ENCODE data around the gene PGGT1B. TPM values are rescaled to one million over a fixed set of nuclear protein-coding genes. Genes with fewer than 3 reads are reported as not detected.

Gene PGGT1B
- total RNA-seq, 1 experiment from 2014 or later = 37.7 TPM

DNA sequence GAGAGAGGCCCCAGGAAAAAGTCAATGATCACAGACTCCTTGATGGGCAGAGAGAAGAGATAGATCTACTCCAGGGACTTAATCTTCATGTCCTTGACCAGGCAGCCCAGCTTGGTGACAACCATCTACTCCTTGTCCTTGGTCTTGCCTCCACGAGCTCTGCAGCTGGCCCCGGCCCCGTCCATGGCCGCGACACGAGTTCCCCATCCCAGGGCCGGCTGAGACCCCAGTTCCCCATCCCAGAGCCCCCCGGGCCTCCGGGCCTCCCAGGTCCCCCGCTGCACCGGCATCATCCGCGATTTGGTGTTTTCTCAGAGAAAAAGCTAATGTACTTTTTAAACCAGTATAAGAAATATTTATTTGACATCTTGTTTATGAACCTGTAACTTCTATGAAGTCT is 2.5 kb upstream of the PGGT1B start:
- H3K4me1 ChIP-seq (ENCODE audit: control insufficient read depth, insufficient read depth, low read length) = peaks cover 19% of the 10 kb centered on the region
- no peaks in the 10 kb centered on the region; the same call in 1 of the 2 replicates for H3K9me3 ChIP-seq (ENCODE audit: control insufficient read depth, insufficient read depth, low read depth, low read length)
- DNase-seq (ENCODE audit: low read depth, low spot score) (no peak), ATAC-seq (no peak)
- H3K4me3 ChIP-seq (ENCODE audit: low read depth in 2 of 2, low read length in 2 of 2) = no peak overlapping the region
- intact Hi-C loops (cut with micrococcal nuclease; ENCODE audit: unreplicated experiment) = no loop called here
- CTCF ChIA-PET = no interaction called here
- H3K27ac ChIP-seq (ENCODE audit: low read length) = no peak overlapping the region
- no TSS peak for BruUV-seq (replicated peaks)
- H3K36me3 ChIP-seq (ENCODE audit: control insufficient read depth, insufficient read depth, low read length) = no peaks in the 10 kb centered on the region; the same call in 1 of the 2 replicates
- TF ChIP-seq SIN3A (IDR thresholded peaks at IDR 0.05; ENCODE audit: borderline replicate concordance, insufficient read depth, low read depth, low read length) (no peak), TCF7L2 (IDR thresholded peaks at IDR 0.05; ENCODE audit: low read depth, low read length) (no peak), POLR2AphosphoS5 (IDR thresholded peaks at IDR 0.05; ENCODE audit: low read depth, low read length) (no peak)
- TF ChIP-seq, protein P1, sequence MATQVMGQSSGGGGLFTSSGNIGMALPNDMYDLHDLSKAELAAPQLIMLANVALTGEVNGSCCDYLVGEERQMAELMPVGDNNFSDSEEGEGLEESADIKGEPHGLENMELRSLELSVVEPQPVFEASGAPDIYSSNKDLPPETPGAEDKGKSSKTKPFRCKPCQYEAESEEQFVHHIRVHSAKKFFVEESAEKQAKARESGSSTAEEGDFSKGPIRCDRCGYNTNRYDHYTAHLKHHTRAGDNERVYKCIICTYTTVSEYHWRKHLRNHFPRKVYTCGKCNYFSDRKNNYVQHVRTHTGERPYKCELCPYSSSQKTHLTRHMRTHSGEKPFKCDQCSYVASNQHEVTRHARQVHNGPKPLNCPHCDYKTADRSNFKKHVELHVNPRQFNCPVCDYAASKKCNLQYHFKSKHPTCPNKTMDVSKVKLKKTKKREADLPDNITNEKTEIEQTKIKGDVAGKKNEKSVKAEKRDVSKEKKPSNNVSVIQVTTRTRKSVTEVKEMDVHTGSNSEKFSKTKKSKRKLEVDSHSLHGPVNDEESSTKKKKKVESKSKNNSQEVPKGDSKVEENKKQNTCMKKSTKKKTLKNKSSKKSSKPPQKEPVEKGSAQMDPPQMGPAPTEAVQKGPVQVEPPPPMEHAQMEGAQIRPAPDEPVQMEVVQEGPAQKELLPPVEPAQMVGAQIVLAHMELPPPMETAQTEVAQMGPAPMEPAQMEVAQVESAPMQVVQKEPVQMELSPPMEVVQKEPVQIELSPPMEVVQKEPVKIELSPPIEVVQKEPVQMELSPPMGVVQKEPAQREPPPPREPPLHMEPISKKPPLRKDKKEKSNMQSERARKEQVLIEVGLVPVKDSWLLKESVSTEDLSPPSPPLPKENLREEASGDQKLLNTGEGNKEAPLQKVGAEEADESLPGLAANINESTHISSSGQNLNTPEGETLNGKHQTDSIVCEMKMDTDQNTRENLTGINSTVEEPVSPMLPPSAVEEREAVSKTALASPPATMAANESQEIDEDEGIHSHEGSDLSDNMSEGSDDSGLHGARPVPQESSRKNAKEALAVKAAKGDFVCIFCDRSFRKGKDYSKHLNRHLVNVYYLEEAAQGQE (IDR thresholded peaks at IDR 0.05; ENCODE audit: insufficient read depth in 1 of 2, low read depth in 2 of 2, low read length in 1 of 2) = no peak
- TF ChIP-seq, protein P2, sequence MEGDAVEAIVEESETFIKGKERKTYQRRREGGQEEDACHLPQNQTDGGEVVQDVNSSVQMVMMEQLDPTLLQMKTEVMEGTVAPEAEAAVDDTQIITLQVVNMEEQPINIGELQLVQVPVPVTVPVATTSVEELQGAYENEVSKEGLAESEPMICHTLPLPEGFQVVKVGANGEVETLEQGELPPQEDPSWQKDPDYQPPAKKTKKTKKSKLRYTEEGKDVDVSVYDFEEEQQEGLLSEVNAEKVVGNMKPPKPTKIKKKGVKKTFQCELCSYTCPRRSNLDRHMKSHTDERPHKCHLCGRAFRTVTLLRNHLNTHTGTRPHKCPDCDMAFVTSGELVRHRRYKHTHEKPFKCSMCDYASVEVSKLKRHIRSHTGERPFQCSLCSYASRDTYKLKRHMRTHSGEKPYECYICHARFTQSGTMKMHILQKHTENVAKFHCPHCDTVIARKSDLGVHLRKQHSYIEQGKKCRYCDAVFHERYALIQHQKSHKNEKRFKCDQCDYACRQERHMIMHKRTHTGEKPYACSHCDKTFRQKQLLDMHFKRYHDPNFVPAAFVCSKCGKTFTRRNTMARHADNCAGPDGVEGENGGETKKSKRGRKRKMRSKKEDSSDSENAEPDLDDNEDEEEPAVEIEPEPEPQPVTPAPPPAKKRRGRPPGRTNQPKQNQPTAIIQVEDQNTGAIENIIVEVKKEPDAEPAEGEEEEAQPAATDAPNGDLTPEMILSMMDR (IDR thresholded peaks at IDR 0.05) = no peak
- POLR2A ChIA-PET = no interaction called here
- in situ Hi-C loops (cut with HindIII; ENCODE audit: low pct_unique_long_range_greater_than_20kb, low sequenced_read_pairs) = no loop called here
- no peaks in the 10 kb centered on the region for H3K27me3 ChIP-seq (ENCODE audit: control insufficient read depth, insufficient read depth, low read length)

DNA sequence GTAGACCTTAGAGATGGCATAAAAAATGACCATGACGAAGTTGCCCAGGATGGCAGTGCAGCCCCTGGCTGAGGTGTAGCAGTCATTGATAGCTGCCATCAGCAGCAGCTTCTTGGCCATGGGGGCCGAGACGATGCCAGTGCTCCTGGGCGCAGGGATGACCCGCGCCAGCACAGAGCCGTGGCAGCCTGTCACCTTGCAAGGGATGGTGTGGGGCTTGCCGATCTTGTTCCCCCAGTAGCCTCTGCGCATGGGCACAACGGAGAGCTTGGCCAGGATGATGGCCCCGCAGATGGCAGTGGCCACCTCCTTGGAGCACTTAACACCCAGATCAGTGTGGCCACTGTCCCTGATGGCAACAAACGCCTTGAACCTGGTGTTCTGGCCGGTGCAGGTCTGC is 2.1 kb upstream of the PGGT1B start:
- no peak for ATAC-seq
- H3K27me3 ChIP-seq (ENCODE audit: control insufficient read depth, insufficient read depth, low read length) = no peaks in the 10 kb centered on the region
- ChIA-PET CTCF (no interaction called here), POLR2A (no interaction called here)
- no peak for DNase-seq (ENCODE audit: low read depth, low spot score)
- H3K4me1 ChIP-seq (ENCODE audit: control insufficient read depth, insufficient read depth, low read length) = peaks cover 20% of the 10 kb centered on the region
- no TSS peak for BruUV-seq (replicated peaks)
- H3K36me3 ChIP-seq (ENCODE audit: control insufficient read depth, insufficient read depth, low read length) = no peaks in the 10 kb centered on the region; the same call in 1 of the 2 replicates
- no peak overlapping the region for H3K4me3 ChIP-seq (ENCODE audit: low read depth in 2 of 2, low read length in 2 of 2)
- intact Hi-C loops (cut with micrococcal nuclease; ENCODE audit: unreplicated experiment) (no loop called here), in situ Hi-C loops (cut with HindIII; ENCODE audit: low pct_unique_long_range_greater_than_20kb, low sequenced_read_pairs) (no loop called here)
- TF ChIP-seq TCF7L2 (IDR thresholded peaks at IDR 0.05; ENCODE audit: low read depth, low read length) (no peak), SIN3A (IDR thresholded peaks at IDR 0.05; ENCODE audit: borderline replicate concordance, insufficient read depth, low read depth, low read length) (no peak)
- H3K9me3 ChIP-seq (ENCODE audit: control insufficient read depth, insufficient read depth, low read depth, low read length) = no peaks in the 10 kb centered on the region; the same call in 1 of the 2 replicates
- no peak overlapping the region for H3K27ac ChIP-seq (ENCODE audit: low read length)

DNA sequence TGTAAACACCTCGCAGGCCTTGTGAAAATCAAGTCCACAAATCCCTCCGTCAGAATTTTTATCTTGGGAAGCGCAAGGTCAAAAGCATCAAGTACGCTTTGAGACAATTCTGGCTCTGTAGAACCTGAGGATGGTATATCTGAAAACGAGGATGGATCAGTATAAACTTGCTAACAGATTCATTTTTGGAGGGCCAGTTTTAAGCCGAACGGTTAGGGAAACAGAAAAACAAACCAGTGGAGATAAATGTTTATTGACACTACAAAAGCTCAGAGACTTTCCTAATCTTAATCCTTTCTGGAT is 352 bp upstream of the PGGT1B start:
- TF ChIP-seq, protein P2 (IDR thresholded peaks at IDR 0.05) = no peak
- TF ChIP-seq TCF7L2 (IDR thresholded peaks at IDR 0.05; ENCODE audit: low read depth, low read length) = no peak
- TF ChIP-seq, protein P1 (IDR thresholded peaks at IDR 0.05; ENCODE audit: insufficient read depth in 1 of 2, low read depth in 2 of 2, low read length in 1 of 2) = no peak
- no peak; the same call in 1 of the 2 replicates for TF ChIP-seq POLR2AphosphoS5 (IDR thresholded peaks at IDR 0.05; ENCODE audit: low read depth, low read length)
- no peak for TF ChIP-seq SIN3A (IDR thresholded peaks at IDR 0.05; ENCODE audit: borderline replicate concordance, insufficient read depth, low read depth, low read length)
- intact Hi-C loops (cut with micrococcal nuclease; ENCODE audit: unreplicated experiment) = no loop called here
- Histone ChIP-seq H3K36me3 (ENCODE audit: control insufficient read depth, insufficient read depth, low read length) (no peaks in the 10 kb centered on the region; the same call in 1 of the 2 replicates), H3K4me3 (ENCODE audit: low read depth in 2 of 2, low read length in 2 of 2) (peak overlapping the region; percentile 62 to 78), H3K27me3 (ENCODE audit: control insufficient read depth, insufficient read depth, low read length) (no peaks in the 10 kb centered on the region), H3K9me3 (ENCODE audit: control insufficient read depth, insufficient read depth, low read depth, low read length) (no peaks in the 10 kb centered on the region; the same call in 1 of the 2 replicates), H3K4me1 (ENCODE audit: control insufficient read depth, insufficient read depth, low read length) (peaks cover 20% of the 10 kb centered on the region), H3K27ac (ENCODE audit: low read length) (peak overlapping the region; percentile 95)
- in situ Hi-C loops (cut with HindIII; ENCODE audit: low pct_unique_long_range_greater_than_20kb, low sequenced_read_pairs) = no loop called here
- ChIA-PET CTCF (interaction anchor here (0.6 kb wide), 1 partner anchor 311 kb away, joined by 4 read pairs; no protein-coding TSS in a partner anchor), POLR2A (interaction anchor here (0.6 kb wide), 1 partner anchor 20 kb away, joined by 5 read pairs; no protein-coding TSS in a partner anchor)
- DNase-seq (ENCODE audit: low read depth, low spot score) (no peak), ATAC-seq (no peak)
- TSS peak; percentile 76 for BruUV-seq (replicated peaks)

Measured in Panc1 (cell line).